HFFc6 (cell line): ENCODE data around the gene SENP1. TPM values are rescaled to one million over a fixed set of nuclear protein-coding genes. Genes with fewer than 3 reads are reported as not detected.

ENCODE experiments used
- DNase-seq: peaks from one replicate; pipeline ENCODE4 v3.0.0-alpha.2; 2018
- H3K27ac Mint-ChIP-seq: 2 replicates; pipeline ENCODE4 v1.8.0; 2020; ENCODE audit warnings: mild to moderate bottlenecking, mixed read lengths
- H3K27me3 Mint-ChIP-seq: 2 replicates; pipeline ENCODE4 v1.8.0; 2021; ENCODE audit warnings: mild to moderate bottlenecking, moderate library complexity, mixed read lengths; ENCODE audit not compliant: insufficient read depth
- H3K36me3 Mint-ChIP-seq: 2 replicates; pipeline ENCODE4 v1.8.0; 2021; ENCODE audit warnings: low read depth, mixed read lengths
- H3K4me1 Mint-ChIP-seq: 2 replicates; pipeline ENCODE4 v1.8.0; 2020; ENCODE audit warnings: low read depth, mixed read lengths
- H3K4me3 Mint-ChIP-seq: 2 replicates; pipeline ENCODE4 v1.8.0; 2020; ENCODE audit warnings: mild to moderate bottlenecking, moderate library complexity, mixed read lengths
- H3K9me3 Mint-ChIP-seq: 2 replicates; pipeline ENCODE4 v1.8.0; 2020; ENCODE audit warnings: mild to moderate bottlenecking, mixed read lengths
- total RNA-seq, 6 experiments: library from RNA; stranded (reverse); fragmentation: NEBNext Ultra II Directional; extraction: Animal tissue kit (Norgen Biotek cat#: 25700); gene quantifications; 2 replicates in 1 of 6; 3 replicates in 5 of 6; pipeline ENCODE4 v1.2.3, GENCODE V29; 2021
- TF ChIP-seq, protein P1 (sequence below): fragments of 200-600 bp; sonication (generic); IDR thresholded peaks from 2 replicates; pipeline ENCODE4 v1.5.0; 2021; ENCODE audit warnings: antibody characterized with exemption, mild to moderate bottlenecking

Gene SENP1
- total RNA-seq, 6 experiments from 2014 or later, result 13.3 to 24.7 (median 17.2) TPM

DNA sequence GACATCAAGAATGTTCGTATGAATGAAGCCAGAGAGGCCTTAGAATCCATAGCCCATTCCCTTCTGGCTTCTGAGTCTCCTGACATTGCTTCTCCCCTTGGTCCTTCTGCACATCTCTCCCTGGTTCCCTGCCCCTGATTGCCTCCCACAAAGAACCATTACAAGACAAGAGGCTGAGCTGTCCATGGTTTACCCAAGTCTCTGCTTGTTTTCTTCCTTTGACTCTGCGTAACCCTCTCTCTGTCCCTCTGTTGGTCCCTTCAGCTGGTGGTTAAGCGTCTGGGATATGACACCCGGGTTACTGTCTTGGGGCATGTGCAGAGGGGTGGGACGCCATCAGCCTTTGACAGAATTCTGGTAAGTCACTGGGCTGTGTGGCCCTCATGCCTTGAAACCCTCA, 29.1 kb upstream of the SENP1 start:
- TF ChIP-seq, protein P1, sequence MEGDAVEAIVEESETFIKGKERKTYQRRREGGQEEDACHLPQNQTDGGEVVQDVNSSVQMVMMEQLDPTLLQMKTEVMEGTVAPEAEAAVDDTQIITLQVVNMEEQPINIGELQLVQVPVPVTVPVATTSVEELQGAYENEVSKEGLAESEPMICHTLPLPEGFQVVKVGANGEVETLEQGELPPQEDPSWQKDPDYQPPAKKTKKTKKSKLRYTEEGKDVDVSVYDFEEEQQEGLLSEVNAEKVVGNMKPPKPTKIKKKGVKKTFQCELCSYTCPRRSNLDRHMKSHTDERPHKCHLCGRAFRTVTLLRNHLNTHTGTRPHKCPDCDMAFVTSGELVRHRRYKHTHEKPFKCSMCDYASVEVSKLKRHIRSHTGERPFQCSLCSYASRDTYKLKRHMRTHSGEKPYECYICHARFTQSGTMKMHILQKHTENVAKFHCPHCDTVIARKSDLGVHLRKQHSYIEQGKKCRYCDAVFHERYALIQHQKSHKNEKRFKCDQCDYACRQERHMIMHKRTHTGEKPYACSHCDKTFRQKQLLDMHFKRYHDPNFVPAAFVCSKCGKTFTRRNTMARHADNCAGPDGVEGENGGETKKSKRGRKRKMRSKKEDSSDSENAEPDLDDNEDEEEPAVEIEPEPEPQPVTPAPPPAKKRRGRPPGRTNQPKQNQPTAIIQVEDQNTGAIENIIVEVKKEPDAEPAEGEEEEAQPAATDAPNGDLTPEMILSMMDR, result no peak
- H3K27ac Mint-ChIP-seq, result no peak overlapping the region
- H3K9me3 Mint-ChIP-seq, result no peaks in the 10 kb centered on the region
- no peak for DNase-seq
- H3K4me1 Mint-ChIP-seq, result no peaks in the 10 kb centered on the region
- H3K36me3 Mint-ChIP-seq, result peaks cover 26% of the 10 kb centered on the region
- H3K27me3 Mint-ChIP-seq, result peaks cover 2% of the 10 kb centered on the region; the same call in 1 of the 2 replicates
- no peak overlapping the region for H3K4me3 Mint-ChIP-seq

DNA sequence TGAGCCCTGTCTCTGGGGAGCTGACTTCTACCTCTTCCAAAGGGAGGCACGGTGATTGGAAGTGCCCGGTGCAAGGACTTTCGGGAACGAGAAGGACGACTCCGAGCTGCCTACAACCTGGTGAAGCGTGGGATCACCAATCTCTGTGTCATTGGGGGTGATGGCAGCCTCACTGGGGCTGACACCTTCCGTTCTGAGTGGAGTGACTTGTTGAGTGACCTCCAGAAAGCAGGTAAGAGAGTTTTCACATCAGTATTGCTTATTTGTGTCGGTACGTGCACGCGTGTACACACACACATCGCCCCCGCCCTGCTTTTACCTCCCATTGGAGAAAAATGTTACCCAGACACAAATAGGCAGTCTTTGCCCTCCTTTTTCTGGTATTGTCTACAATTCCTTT, 26.9 kb upstream of the SENP1 start:
- Mint-ChIP-seq H3K36me3 (peaks cover 34% of the 10 kb centered on the region), H3K27ac (no peak overlapping the region), H3K4me1 (peaks cover 5% of the 10 kb centered on the region; the same call in 1 of the 2 replicates), H3K4me3 (no peak overlapping the region), H3K9me3 (no peaks in the 10 kb centered on the region), H3K27me3 (peaks cover 2% of the 10 kb centered on the region; the same call in 1 of the 2 replicates)
- no peak for DNase-seq
- TF ChIP-seq, protein P1, result no peak

DNA sequence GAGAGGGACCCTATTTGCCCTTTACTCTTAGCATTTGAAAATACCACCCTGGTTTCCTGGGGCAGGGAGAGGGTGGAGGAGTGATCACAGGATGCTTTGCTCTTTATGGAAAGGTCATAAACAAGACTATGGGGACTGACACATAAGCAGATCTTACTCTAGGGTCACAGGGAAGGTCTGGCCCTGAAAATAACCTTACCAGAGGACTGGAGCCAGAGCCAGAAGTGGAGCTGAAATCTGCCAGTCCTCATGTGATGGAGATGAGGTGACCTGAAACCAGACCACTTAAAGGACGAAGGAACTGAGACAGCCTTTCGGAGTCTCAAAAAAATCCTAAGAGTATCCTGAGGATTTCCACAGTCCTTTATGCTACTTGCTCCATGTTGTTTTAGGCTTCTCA, 25.6 kb upstream of the SENP1 start:
- H3K27me3 Mint-ChIP-seq, result peaks cover 2% of the 10 kb centered on the region; the same call in 1 of the 2 replicates
- H3K27ac Mint-ChIP-seq, result no peak overlapping the region
- no peak for DNase-seq
- TF ChIP-seq, protein P1, result no peak
- no peaks in the 10 kb centered on the region for H3K9me3 Mint-ChIP-seq
- H3K4me1 Mint-ChIP-seq, result peaks cover 5% of the 10 kb centered on the region; the same call in 1 of the 2 replicates
- H3K36me3 Mint-ChIP-seq, result peaks cover 45% of the 10 kb centered on the region
- H3K4me3 Mint-ChIP-seq, result no peak overlapping the region

DNA sequence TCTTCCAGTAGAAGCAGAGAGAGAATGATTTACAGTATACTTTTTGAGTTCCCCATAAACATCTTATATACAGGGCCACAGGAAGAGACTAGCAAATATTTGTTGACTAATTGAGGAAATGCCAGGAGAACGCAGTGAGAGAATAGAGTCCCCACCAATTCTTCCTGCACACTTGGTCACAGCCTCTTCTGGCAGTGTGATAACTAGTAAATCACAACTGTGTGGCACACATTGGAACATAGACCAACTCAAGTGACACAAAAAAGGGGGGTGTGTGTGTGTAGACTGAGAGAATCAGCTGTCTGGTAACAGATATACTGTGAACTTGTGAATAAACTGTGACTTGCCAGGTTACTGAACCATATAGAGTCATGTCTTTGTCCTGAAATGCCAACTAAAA, 23.5 kb upstream of the SENP1 start:
- peaks cover 5% of the 10 kb centered on the region; the same call in 1 of the 2 replicates for H3K4me1 Mint-ChIP-seq
- H3K4me3 Mint-ChIP-seq, result no peak overlapping the region
- TF ChIP-seq, protein P1, result no peak
- DNase-seq, result no peak
- H3K27ac Mint-ChIP-seq, result no peak overlapping the region
- peaks cover 42% of the 10 kb centered on the region for H3K36me3 Mint-ChIP-seq
- no peaks in the 10 kb centered on the region for H3K9me3 Mint-ChIP-seq
- peaks cover 2% of the 10 kb centered on the region; the same call in 1 of the 2 replicates for H3K27me3 Mint-ChIP-seq

DNA sequence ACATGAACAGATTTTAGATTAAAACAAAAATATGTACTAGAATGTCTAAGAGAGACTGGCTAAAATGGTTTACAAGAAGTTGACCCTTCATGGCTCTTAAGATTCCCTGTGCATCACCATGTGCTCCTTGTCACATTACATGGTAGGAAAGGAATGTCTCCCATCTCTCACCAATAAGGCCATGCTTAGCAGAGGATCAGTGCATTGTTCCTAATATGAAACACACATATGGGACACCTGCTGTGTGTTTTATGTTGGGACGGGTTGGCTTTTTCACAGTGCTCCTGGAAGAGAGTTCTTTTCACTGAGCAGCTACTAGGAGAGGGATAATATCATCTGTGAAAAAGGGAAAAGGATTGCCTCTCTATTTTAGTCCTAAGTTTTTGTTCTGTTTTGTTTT, 22.9 kb upstream of the SENP1 start:
- no peak for DNase-seq
- no peak overlapping the region for H3K27ac Mint-ChIP-seq
- peaks cover 36% of the 10 kb centered on the region for H3K36me3 Mint-ChIP-seq
- H3K27me3 Mint-ChIP-seq, result peaks cover under 1% of the 10 kb centered on the region; the same call in 1 of the 2 replicates
- H3K4me3 Mint-ChIP-seq, result no peak overlapping the region
- H3K9me3 Mint-ChIP-seq, result no peaks in the 10 kb centered on the region
- H3K4me1 Mint-ChIP-seq, result peaks cover 5% of the 10 kb centered on the region; the same call in 1 of the 2 replicates
- TF ChIP-seq, protein P1, result no peak
